HepG2 (cell line): ENCODE results near the gene TCEAL9. TPM values are rescaled to one million over a fixed set of nuclear protein-coding genes. Genes with fewer than 3 reads are reported as not detected.

Experiments
- ATAC-seq: fragments of 200-7000 bp; cut with Tn5 transposase; 3 replicates; pipeline ENCODE4 v1.9.1; 2020; ENCODE audit warnings: mild to moderate bottlenecking, moderate library complexity
- BruUV-seq: library from RNA; stranded (reverse); fragments of 400-500 nt; replicated peaks from 2 replicates; lab custom pipeline; 2021; lab: Mats Ljungman, UMichigan
- CTCF ChIA-PET: fragments of 300-600 bp; formaldehyde crosslinking; extraction: SDS; loops from one replicate; lab custom pipeline; 2021; ENCODE audit warnings: low total read pairs, inconsistent platforms, low intra/inter-chr PET ratio; lab: Yijun Ruan, JAX
- POLR2A ChIA-PET: fragments of 350-600 bp; sonication (Branson Sonifier 250); formaldehyde crosslinking; loops from one replicate; lab custom pipeline; 2020; ENCODE audit warnings: antibody characterized with exemption, inconsistent platforms; lab: Yijun Ruan, JAX
- DNase-seq: peaks from one replicate; pipeline ENCODE4 v3.0.0-alpha.2; 2015; ENCODE audit warnings: low spot score
- FAIRE-seq: peaks from 3 replicates; lab custom pipeline; 2011; peaks lifted over from hg19 to GRCh38; lab: Jason Lieb, UNC
- H2AFZ ChIP-seq: one replicate; pipeline ENCODE4 v1.6.1; 2011; ENCODE audit warnings: low read length, inconsistent platforms
- H3K27ac ChIP-seq: fragments of 300-600 bp; 3 replicates; pipeline ENCODE4 v1.8.0; 2011; ENCODE audit warnings: mixed run types, mild to moderate bottlenecking, mixed read lengths, low read length, inconsistent platforms; ENCODE audit not compliant: insufficient read depth; ENCODE audit errors: extremely low read length
- H3K27me3 ChIP-seq, 2 experiments: fragments of 200-600 bp in 1 of 2; 2 replicates in 1 of 2; 3 replicates in 1 of 2; pipeline versions ENCODE4 v1.6.0 to v1.8.0; 2011; ENCODE audit warnings: low read length in 2 of 2, mild to moderate bottlenecking in 2 of 2, moderate library complexity in 2 of 2, inconsistent platforms in 1 of 2; ENCODE audit not compliant: insufficient read depth in 2 of 2, control insufficient read depth in 1 of 2
- H3K36me3 ChIP-seq, 2 experiments: fragments of 200-600 bp in 1 of 2; replicated peaks in 1 of 2; 2 replicates in 1 of 2; 3 replicates in 1 of 2; pipeline versions ENCODE4 v1.5.1 to v1.8.0; 2011; ENCODE audit warnings: low read length in 2 of 2, inconsistent platforms in 1 of 2; ENCODE audit not compliant: insufficient read depth in 2 of 2, control insufficient read depth in 1 of 2
- H3K4me1 ChIP-seq: 2 replicates; pipeline ENCODE4 v1.5.1; 2012; ENCODE audit warnings: low read length, inconsistent platforms; ENCODE audit not compliant: insufficient read depth
- H3K4me2 ChIP-seq: 2 replicates; pipeline ENCODE4 v1.6.0; 2011; ENCODE audit warnings: low read depth, low read length, inconsistent platforms
- H3K4me3 ChIP-seq, 3 experiments: fragments of 200-600 bp in 1 of 3; sonication (generic), shearing (Covaris generic) in 1 of 3; replicated peaks in 1 of 3; 2 replicates each; pipeline ENCODE4 v1.5.1; 2011 to 2016; ENCODE audit warnings: low read length in 3 of 3, inconsistent platforms in 2 of 3, low read depth in 2 of 3, mild to moderate bottlenecking in 2 of 3, control low read depth in 1 of 3, mixed read lengths in 1 of 3; ENCODE audit not compliant: insufficient read depth in 1 of 3
- H3K79me2 ChIP-seq: one replicate; pipeline ENCODE4 v1.6.1; 2011; ENCODE audit warnings: low read length, inconsistent platforms; ENCODE audit not compliant: insufficient read depth
- H3K9ac ChIP-seq: 2 replicates; pipeline ENCODE4 v1.6.0; 2011; ENCODE audit warnings: mild to moderate bottlenecking, low read depth, low read length, inconsistent platforms; ENCODE audit not compliant: insufficient read depth
- H3K9me3 ChIP-seq: 2 replicates; pipeline ENCODE4 v1.5.1; 2012; ENCODE audit warnings: mild to moderate bottlenecking, low read length
- H4K20me1 ChIP-seq: 2 replicates; pipeline ENCODE4 v1.6.0; 2011; ENCODE audit warnings: inconsistent platforms, mild to moderate bottlenecking, low read length, moderate library complexity; ENCODE audit not compliant: insufficient read depth
- ARID5B ChIP-seq: IDR thresholded peaks from 2 replicates; pipeline ENCODE4 v1.4.0; 2020; ENCODE audit warnings: mild to moderate bottlenecking, missing genetic modification reagents
- FIP1L1 ChIP-seq: fragments of 200-400 bp; formaldehyde crosslinking; IDR thresholded peaks from 2 replicates; pipeline ENCODE4 v1.6.1; 2018; ENCODE audit warnings: low read depth, mild to moderate bottlenecking, low read length, moderate library complexity, borderline replicate concordance; ENCODE audit not compliant: insufficient read depth
- WGBS: methylation state at CpG from one replicate; pipeline ENCODE4 v1.1.6; 2017; ENCODE audit warnings: low lambda C conversion rate; 5-methylcytosine and 5-hydroxymethylcytosine counted together
- in situ Hi-C: cut with HindIII; loops from 2 replicates; pipeline ENCODE4 v1.10.0; 2017; ENCODE audit warnings: low pct_unique_long_range_greater_than_20kb; ENCODE audit not compliant: extremely low pct_ligation_motif_present
- intact Hi-C: fragments of 100-400 bp; cut with micrococcal nuclease; formaldehyde crosslinking; loops from one replicate; pipeline ENCODE4 v1.10.0; 2022; ENCODE audit not compliant: unreplicated experiment
- polyA plus RNA-seq, 8 experiments: library from polyadenylated mRNA; depleted of rRNA in 3 of 8; stranded (reverse) in 7 of 8; unstranded in 1 of 8; fragments of >200 nt; fragmentation: Illumina TruSeq in 4 of 8; extraction: Trizol in 4 of 8; gene quantifications; 2 replicates each; pipeline versions ENCODE4 v1.2.1 to v1.2.3, GENCODE V29; 2011 to 2016; ENCODE audit warnings: low read depth in 4 of 8, missing spikeins in 1 of 8, mixed read lengths in 1 of 8; ENCODE audit not compliant: insufficient read depth in 1 of 8
- total RNA-seq, 5 experiments: library from RNA; depleted of rRNA; stranded (reverse); fragments of >200 nt; fragmentation: Illumina TruSeq; extraction: Trizol; gene quantifications; 2 replicates each; pipeline ENCODE4 v1.2.3, GENCODE V29; 2016; ENCODE audit warnings: low read depth in 1 of 5
- TF ChIP-seq, protein P1 (sequence below): sonication (generic); formaldehyde crosslinking; IDR thresholded peaks from 2 replicates; pipeline ENCODE4 v1.4.0; 2020; ENCODE audit warnings: missing genetic modification reagents, borderline replicate concordance

The TCEAL9 gene
- total and polyA plus RNA-seq, 2 of the 13 experiments (the other 11 are each of a cell fraction or from before 2014, with no cell fraction given), result 15.8 to 45.8 TPM

DNA sequence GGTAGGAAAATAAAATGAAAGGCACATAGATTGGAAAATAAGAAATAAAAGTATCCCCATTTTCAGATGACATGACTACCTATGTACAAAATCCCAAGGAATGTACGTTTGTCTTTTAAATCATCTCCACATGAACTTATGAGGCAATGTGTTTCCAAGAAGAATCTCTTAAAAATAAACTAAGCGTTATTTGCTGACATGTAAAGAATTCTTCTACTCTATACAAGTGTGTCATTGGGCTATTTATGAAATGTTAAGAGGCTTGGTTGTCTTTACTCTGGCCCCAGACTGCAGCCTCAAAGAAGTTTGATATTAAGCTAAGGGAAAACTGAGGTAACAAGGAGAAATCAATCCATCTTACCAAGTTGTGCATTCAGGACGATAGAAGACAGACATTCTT, 37.2 kb downstream of the TCEAL9 start:
- BruUV-seq, result no TSS peak
- WGBS, result 4% methylated on average over 3 of the region's 3 CpGs
- no peak overlapping the region for H2AFZ ChIP-seq

More for the DNA sequence above, 37.2 kb downstream of the TCEAL9 start:
- Histone ChIP-seq H4K20me1 (no peaks in the 10 kb centered on the region), H3K9ac (no peak overlapping the region), H3K79me2 (no peaks in the 10 kb centered on the region), H3K4me2 (no peak overlapping the region), H3K4me1 (0 out of 2 replicates have a peak, but pooled peaks cover 8% of the 10 kb centered on the region), H3K36me3 (no peaks in the 10 kb centered on the region), H3K27ac (no peak overlapping the region), H3K4me3 (no peak overlapping the region), H3K27me3 (no peaks in the 10 kb centered on the region), H3K9me3 (no peaks in the 10 kb centered on the region)
- ATAC-seq, result no peak
- TF ChIP-seq, protein P1, sequence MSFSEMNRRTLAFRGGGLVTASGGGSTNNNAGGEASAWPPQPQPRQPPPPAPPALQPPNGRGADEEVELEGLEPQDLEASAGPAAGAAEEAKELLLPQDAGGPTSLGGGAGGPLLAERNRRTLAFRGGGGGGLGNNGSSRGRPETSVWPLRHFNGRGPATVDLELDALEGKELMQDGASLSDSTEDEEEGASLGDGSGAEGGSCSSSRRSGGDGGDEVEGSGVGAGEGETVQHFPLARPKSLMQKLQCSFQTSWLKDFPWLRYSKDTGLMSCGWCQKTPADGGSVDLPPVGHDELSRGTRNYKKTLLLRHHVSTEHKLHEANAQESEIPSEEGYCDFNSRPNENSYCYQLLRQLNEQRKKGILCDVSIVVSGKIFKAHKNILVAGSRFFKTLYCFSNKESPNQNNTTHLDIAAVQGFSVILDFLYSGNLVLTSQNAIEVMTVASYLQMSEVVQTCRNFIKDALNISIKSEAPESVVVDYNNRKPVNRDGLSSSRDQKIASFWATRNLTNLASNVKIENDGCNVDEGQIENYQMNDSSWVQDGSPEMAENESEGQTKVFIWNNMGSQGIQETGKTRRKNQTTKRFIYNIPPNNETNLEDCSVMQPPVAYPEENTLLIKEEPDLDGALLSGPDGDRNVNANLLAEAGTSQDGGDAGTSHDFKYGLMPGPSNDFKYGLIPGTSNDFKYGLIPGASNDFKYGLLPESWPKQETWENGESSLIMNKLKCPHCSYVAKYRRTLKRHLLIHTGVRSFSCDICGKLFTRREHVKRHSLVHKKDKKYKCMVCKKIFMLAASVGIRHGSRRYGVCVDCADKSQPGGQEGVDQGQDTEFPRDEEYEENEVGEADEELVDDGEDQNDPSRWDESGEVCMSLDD (CRISPR knock-in tag), result no peak
- TF ChIP-seq ARID5B (no peak), FIP1L1 (no peak)
- POLR2A ChIA-PET, result no interaction called here
- CTCF ChIA-PET, result no interaction called here
- in situ Hi-C loops, result no loop called here
- FAIRE-seq, result no peak
- DNase-seq, result no peak
- intact Hi-C loops, result no loop called here
